NB4 (cell line): Measurements from ENCODE around the gene PPP1R37.
A peak's percentile ranks its signal among the peaks of the same experiment; 100 is the strongest.

ENCODE experiments used
- DNase-seq: peaks from one replicate; pipeline ENCODE4 v3.0.0; 2010; ENCODE audit warnings: low read depth
- H3K4me3 ChIP-seq: one replicate; pipeline ENCODE4 v1.5.1; 2011; ENCODE audit warnings: mild to moderate bottlenecking, low read depth, low read length, moderate library complexity
- MYC ChIP-seq: IDR thresholded peaks from 2 replicates; pipeline ENCODE4 v1.6.1; 2011; ENCODE audit warnings: low read depth, low read length
- POLR2A ChIP-seq: IDR thresholded peaks from 2 replicates; pipeline ENCODE4 v1.6.1; 2011; ENCODE audit warnings: mild to moderate bottlenecking; ENCODE audit not compliant: insufficient read length; ENCODE audit errors: extremely low read depth
- TF ChIP-seq, protein P1 (sequence below): IDR thresholded peaks from 2 replicates; pipeline ENCODE4 v1.6.1; 2011; ENCODE audit warnings: low read depth, low read length
- TF ChIP-seq, protein P2 (sequence below): IDR thresholded peaks from one replicate; pipeline ENCODE4 v1.5.1; 2012; ENCODE audit warnings: low read depth, low read length

Gene PPP1R37

DNA sequence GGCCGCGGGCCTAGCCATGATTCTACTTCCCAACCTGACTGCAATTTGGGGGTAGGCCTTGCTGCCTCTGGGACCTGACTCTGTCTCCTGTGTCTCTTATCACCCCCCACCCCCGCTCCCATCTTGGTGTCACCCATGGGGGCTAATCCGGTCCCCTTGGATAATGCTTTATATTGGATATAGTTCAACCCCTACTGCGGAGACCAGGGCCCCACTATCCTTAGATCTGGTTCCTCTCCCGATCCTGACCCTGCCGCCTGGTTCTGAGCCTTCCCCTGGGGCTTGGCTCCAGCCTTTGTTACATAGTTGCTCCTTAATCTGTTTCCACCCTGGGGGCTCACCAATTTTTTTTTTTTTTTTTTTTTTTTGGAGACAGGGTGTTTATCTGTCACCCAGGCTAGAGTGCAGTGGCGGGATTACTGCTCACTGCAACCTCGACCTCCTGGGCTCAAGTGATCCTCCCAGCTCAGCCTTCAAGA is 87.0 kb downstream of the PPP1R37 start:
- no peak for DNase-seq
- peak overlapping the region; percentile 59 for H3K4me3 ChIP-seq
- TF ChIP-seq, protein P1, sequence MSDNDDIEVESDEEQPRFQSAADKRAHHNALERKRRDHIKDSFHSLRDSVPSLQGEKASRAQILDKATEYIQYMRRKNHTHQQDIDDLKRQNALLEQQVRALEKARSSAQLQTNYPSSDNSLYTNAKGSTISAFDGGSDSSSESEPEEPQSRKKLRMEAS: no peak
- TF ChIP-seq, protein P2, sequence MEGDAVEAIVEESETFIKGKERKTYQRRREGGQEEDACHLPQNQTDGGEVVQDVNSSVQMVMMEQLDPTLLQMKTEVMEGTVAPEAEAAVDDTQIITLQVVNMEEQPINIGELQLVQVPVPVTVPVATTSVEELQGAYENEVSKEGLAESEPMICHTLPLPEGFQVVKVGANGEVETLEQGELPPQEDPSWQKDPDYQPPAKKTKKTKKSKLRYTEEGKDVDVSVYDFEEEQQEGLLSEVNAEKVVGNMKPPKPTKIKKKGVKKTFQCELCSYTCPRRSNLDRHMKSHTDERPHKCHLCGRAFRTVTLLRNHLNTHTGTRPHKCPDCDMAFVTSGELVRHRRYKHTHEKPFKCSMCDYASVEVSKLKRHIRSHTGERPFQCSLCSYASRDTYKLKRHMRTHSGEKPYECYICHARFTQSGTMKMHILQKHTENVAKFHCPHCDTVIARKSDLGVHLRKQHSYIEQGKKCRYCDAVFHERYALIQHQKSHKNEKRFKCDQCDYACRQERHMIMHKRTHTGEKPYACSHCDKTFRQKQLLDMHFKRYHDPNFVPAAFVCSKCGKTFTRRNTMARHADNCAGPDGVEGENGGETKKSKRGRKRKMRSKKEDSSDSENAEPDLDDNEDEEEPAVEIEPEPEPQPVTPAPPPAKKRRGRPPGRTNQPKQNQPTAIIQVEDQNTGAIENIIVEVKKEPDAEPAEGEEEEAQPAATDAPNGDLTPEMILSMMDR: no peak
- TF ChIP-seq POLR2A: no peak
- TF ChIP-seq MYC: no peak

DNA sequence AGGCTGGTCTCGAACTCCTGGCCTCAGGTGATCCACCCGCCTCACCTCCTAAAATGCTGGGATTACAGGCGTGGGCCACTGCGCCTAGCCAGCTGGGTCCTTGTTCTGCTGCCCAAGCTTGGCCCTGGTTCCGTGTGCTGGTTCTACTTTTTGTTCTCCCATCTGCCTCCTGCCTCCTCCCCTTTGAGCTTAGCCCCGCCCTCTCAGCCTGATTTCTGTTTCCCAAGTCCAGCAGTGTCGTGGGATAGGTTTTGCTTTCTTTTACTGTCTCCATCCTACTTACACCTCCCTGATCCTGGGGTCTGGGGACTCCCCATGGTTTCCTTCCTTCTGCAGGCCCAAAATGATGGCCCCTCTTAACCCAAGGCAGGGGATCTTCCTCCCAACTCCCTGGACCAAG is 88.0 kb downstream of the PPP1R37 start:
- no peak for DNase-seq
- no peak overlapping the region for H3K4me3 ChIP-seq
- TF ChIP-seq, protein P2: no peak
- no peak for TF ChIP-seq MYC
- TF ChIP-seq POLR2A: no peak
- TF ChIP-seq, protein P1: no peak

- no peak overlapping the region for H3K4me3 ChIP-seq
- TF ChIP-seq MYC (no peak), POLR2A (no peak)
- TF ChIP-seq, protein P1: no peak
- TF ChIP-seq, protein P2: no peak
- DNase-seq: no peak
Measured at GRCh38 chr19:45182758-45183157, 89.8 kb downstream of the PPP1R37 start.

DNA sequence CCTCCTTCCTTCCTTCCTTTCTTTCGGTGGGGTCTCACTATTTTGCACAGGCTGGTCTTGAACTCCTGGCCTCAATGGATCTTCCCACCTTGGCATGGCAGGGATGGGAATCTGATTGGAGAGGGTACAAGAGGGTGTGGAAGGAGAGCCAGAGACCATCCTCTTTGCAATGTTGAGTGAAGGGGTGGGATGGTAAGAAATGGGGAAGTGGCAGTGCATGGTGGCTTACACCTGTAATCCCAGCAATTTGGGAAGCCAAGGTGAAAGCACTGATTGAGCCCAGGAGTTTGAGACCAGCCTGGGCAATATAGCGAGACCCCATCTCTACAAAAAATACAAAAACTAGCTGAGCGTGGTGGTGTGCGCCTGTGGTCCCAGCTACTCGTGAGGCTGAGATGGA is 91.1 kb downstream of the PPP1R37 start:
- TF ChIP-seq, protein P2: no peak
- TF ChIP-seq POLR2A (no peak), MYC (no peak)
- TF ChIP-seq, protein P1: no peak
- DNase-seq: no peak
- no peak overlapping the region for H3K4me3 ChIP-seq

DNA sequence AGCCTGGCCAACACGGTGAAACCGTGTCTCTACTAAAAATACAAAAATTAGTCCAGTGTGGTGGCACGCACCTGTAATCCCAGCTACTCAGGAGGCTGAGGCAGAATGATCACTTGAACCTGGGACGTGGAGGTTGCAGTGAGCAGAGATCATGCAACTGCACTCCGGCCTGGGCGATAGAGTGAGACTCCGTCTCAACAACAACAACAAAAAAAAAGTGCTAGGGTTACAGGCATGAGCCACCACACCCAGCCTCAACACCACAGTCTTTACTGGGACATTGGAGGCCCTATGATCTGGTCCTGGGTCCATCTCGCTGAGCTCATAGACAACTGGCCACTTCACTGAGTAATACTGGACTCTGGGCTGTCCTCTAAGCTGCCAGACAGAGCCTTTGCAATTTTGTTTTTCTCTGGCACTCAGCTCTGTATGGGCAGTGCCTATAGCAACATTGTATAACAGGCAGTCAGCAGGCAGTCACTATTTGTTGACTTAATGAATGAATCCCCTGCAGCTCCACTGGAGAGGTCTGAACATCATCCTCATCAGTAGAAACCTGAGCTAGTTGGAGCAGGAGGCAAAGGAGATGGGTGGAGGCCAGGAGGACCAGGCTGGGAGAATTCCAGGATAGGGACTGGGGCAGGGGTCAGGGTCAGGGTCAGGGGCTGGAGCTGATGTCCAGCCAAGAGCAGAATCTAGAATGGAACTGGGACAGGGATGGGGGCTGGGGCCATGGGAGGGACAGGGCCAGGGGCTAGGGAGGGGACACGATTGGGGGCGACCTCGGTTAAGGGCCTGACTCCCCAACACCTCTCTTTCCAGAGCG is 93.7 kb downstream of the PPP1R37 start:
- TF ChIP-seq, protein P2: no peak
- TF ChIP-seq POLR2A (no peak), MYC (no peak)
- TF ChIP-seq, protein P1: no peak
- H3K4me3 ChIP-seq: no peak overlapping the region
- no peak for DNase-seq
